Endothelial cell of umbilical vein (primary cell): ENCODE measurements around the gene DIABLO. TPM values are rescaled to one million over a fixed set of nuclear protein-coding genes. Genes with fewer than 3 reads are reported as not detected.

Source experiments
- BruUV-seq: library from RNA; stranded (reverse); fragments of 400-500 nt; replicated peaks from 2 replicates; lab custom pipeline; 2021; lab: Mats Ljungman, UMichigan
- CTCF ChIA-PET: fragments of 300-600, 350-600 bp; sonication (Branson Sonifier 250); formaldehyde crosslinking; loops from one replicate; lab custom pipeline; 2021; ENCODE audit warnings: antibody characterized with exemption, inconsistent platforms; lab: Charles Lee
- POLR2A ChIA-PET: fragments of 300-600, 350-600 bp; sonication (Branson Sonifier 250); formaldehyde crosslinking; loops from one replicate; lab custom pipeline; 2021; ENCODE audit warnings: antibody characterized with exemption, inconsistent platforms; lab: Charles Lee
- DNase-seq: peaks from one replicate; pipeline ENCODE4 v3.0.0-alpha.2; 2011; ENCODE audit warnings: low read depth, low spot score
- FAIRE-seq: peaks from 2 replicates; lab custom pipeline; 2011; peaks lifted over from hg19 to GRCh38; lab: Jason Lieb, UNC
- H2AFZ ChIP-seq: 2 replicates; pipeline ENCODE4 v1.6.0; 2012; ENCODE audit warnings: low read depth, low read length, control low read depth, inconsistent platforms
- H3K27ac ChIP-seq: 2 replicates; pipeline ENCODE4 v1.5.1; 2011; ENCODE audit warnings: low read depth, mild to moderate bottlenecking, control low read depth, low read length, moderate library complexity; ENCODE audit not compliant: insufficient read depth
- H3K27me3 ChIP-seq, 2 experiments: 2 replicates each; pipeline versions ENCODE4 v1.6.0 to v1.6.1; 2011; ENCODE audit warnings: low read length in 2 of 2, mixed read lengths in 1 of 2; ENCODE audit not compliant: control insufficient read depth in 2 of 2, insufficient read depth in 2 of 2
- H3K36me3 ChIP-seq, 2 experiments: 2 replicates in 1 of 2; 3 replicates in 1 of 2; pipeline ENCODE4 v1.5.1; 2011; ENCODE audit warnings: low read length in 2 of 2, mild to moderate bottlenecking in 1 of 2, moderate library complexity in 1 of 2; ENCODE audit not compliant: control insufficient read depth in 2 of 2, insufficient read depth in 2 of 2; ENCODE audit errors: extremely low read depth in 1 of 2
- H3K4me1 ChIP-seq: 3 replicates; pipeline ENCODE4 v1.5.1; 2011; ENCODE audit warnings: mild to moderate bottlenecking, low read length; ENCODE audit not compliant: control insufficient read depth, insufficient read depth; ENCODE audit errors: extremely low read depth
- H3K4me2 ChIP-seq: 2 replicates; pipeline ENCODE4 v1.6.1; 2011; ENCODE audit warnings: low read length, control low read depth, mixed read lengths; ENCODE audit not compliant: insufficient read depth
- H3K4me3 ChIP-seq, 3 experiments: fragments of 200-600 bp in 1 of 3; sonication (generic), shearing (Covaris generic) in 1 of 3; replicated peaks in 1 of 3; 2 replicates each; pipeline ENCODE4 v1.5.1; 2011 to 2016; ENCODE audit warnings: control low read depth in 3 of 3, low read length in 3 of 3, mild to moderate bottlenecking in 2 of 3, inconsistent platforms in 1 of 3, low read depth in 1 of 3, moderate library complexity in 1 of 3; ENCODE audit not compliant: insufficient read depth in 1 of 3
- H3K79me2 ChIP-seq: 2 replicates; pipeline ENCODE4 v1.6.0; 2012; ENCODE audit warnings: low read length, inconsistent platforms; ENCODE audit not compliant: control insufficient read depth, insufficient read depth
- H3K9ac ChIP-seq: replicated peaks from 2 replicates; pipeline ENCODE3; 2011; ENCODE audit warnings: low read length, control low read depth; ENCODE audit not compliant: insufficient read depth; ENCODE audit errors: extremely low read depth
- H3K9me1 ChIP-seq: replicated peaks from 3 replicates; pipeline ENCODE4 v1.6.0; 2011; ENCODE audit warnings: mild to moderate bottlenecking, low read length; ENCODE audit not compliant: control insufficient read depth, insufficient read depth; ENCODE audit errors: extremely low read depth
- H3K9me3 ChIP-seq: replicated peaks from 2 replicates; pipeline ENCODE4 v1.5.1; 2012; ENCODE audit warnings: low read length, inconsistent platforms; ENCODE audit not compliant: control insufficient read depth, insufficient read depth
- H4K20me1 ChIP-seq: replicated peaks from 2 replicates; pipeline ENCODE3; 2011; ENCODE audit warnings: mild to moderate bottlenecking, low read length; ENCODE audit not compliant: control insufficient read depth, insufficient read depth; ENCODE audit errors: extremely low read depth
- FOS ChIP-seq: IDR thresholded peaks from 2 replicates; pipeline ENCODE4 v1.6.1; 2011; ENCODE audit warnings: mild to moderate bottlenecking, low read length, moderate library complexity, borderline replicate concordance; ENCODE audit not compliant: insufficient read depth
- GATA2 ChIP-seq: IDR thresholded peaks from 2 replicates; pipeline ENCODE4 v1.7.0; 2011; ENCODE audit warnings: low read depth, mild to moderate bottlenecking, moderate library complexity, mixed read lengths, low read length; ENCODE audit not compliant: insufficient read length, insufficient read depth
- MYC ChIP-seq: IDR thresholded peaks from one replicate; pipeline ENCODE4 v1.6.1; 2011; ENCODE audit warnings: mild to moderate bottlenecking, low read depth, low read length
- POLR2A ChIP-seq: IDR thresholded peaks from 2 replicates; pipeline ENCODE4 v1.6.1; 2012; ENCODE audit warnings: low read depth, mild to moderate bottlenecking, control low read depth, low read length
- POLR2AphosphoS5 ChIP-seq: IDR thresholded peaks from 2 replicates; pipeline ENCODE4 v1.6.1; 2012; ENCODE audit warnings: low read depth, mild to moderate bottlenecking, control low read depth, low read length, moderate library complexity; ENCODE audit not compliant: insufficient read depth
- dilution Hi-C: fragments of 300-500 bp; cut with MboI; formaldehyde crosslinking; loops from one replicate; pipeline ENCODE4 v1.15.0; 2019; ENCODE audit warnings: low sequenced_read_pairs; ENCODE audit not compliant: extremely low pct_ligation_motif_present
- intact Hi-C: fragments of 100-400 bp; cut with micrococcal nuclease; formaldehyde crosslinking; loops from one replicate; pipeline ENCODE4 v1.10.0; 2022
- polyA plus RNA-seq, 4 experiments: library from polyadenylated mRNA; depleted of rRNA in 3 of 4; stranded (reverse) in 3 of 4; unstranded in 1 of 4; fragments of >200 nt; gene quantifications; 2 replicates each; pipeline versions ENCODE4 v1.2.1 to v1.2.3, GENCODE V29; 2011 to 2012; ENCODE audit warnings: missing spikeins in 1 of 4
- total RNA-seq: library from RNA; stranded (reverse); gene quantifications from 2 replicates; pipeline ENCODE4 v1.2.3, GENCODE V29; 2021
- TF ChIP-seq, protein P1 (sequence below), 2 donors: IDR thresholded peaks; 1 replicate in 1 of 2; 2 replicates in 1 of 2; pipeline ENCODE4 v1.5.1; 2011; ENCODE audit warnings: low read length in 2 of 2, mild to moderate bottlenecking in 2 of 2, moderate library complexity in 2 of 2, control low read depth in 1 of 2, inconsistent platforms in 1 of 2, low read depth in 1 of 2; ENCODE audit not compliant: insufficient read depth in 1 of 2; ENCODE audit errors: extremely low read depth in 1 of 2

The DIABLO gene
- total and polyA plus RNA-seq, 2 donors (not counting 3 experiments of a cell fraction or from before 2014, with no cell fraction given), result 49.9 to 55.4 TPM

DNA sequence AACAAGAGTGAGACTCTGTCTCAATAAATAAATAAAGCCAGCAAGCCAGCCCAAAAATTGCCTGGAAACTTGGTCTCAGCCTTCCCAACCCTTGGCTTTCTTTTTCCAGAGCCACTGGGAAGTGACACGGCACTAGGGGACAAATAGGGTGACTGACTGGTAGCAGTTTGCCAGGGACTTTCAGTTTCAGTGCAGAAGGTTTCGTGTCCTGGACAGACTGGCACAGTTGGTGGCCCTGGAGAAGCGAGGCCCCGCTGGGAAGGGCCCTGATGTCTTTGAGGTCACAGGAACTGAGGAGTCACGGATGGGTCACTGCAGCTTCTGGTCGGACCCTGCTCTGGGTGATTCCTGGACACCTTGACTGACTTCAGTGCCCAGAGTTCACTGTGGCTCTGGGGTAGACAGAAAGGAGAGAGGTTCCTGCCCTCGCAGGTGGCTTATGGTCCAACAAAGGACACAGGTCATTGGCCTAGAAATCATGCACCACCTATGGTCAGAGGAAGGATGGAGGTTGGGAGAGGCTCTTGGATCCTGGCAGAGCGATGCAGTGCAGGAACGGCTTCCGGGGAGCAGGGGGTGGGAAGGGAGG is 40.3 kb downstream of the DIABLO start:
- H3K79me2 ChIP-seq, result no peaks in the 10 kb centered on the region
- DNase-seq (no peak), FAIRE-seq (no peak)
- H3K4me2 ChIP-seq, result no peak overlapping the region
- H3K9ac ChIP-seq, result no peak overlapping the region
- no TSS peak for BruUV-seq
- H3K4me3 ChIP-seq, result no peak overlapping the region
- no peak overlapping the region for H3K27ac ChIP-seq
- TF ChIP-seq MYC (no peak), POLR2A (no peak), GATA2 (no peak), FOS (no peak), POLR2AphosphoS5 (no peak)
- TF ChIP-seq, protein P1, sequence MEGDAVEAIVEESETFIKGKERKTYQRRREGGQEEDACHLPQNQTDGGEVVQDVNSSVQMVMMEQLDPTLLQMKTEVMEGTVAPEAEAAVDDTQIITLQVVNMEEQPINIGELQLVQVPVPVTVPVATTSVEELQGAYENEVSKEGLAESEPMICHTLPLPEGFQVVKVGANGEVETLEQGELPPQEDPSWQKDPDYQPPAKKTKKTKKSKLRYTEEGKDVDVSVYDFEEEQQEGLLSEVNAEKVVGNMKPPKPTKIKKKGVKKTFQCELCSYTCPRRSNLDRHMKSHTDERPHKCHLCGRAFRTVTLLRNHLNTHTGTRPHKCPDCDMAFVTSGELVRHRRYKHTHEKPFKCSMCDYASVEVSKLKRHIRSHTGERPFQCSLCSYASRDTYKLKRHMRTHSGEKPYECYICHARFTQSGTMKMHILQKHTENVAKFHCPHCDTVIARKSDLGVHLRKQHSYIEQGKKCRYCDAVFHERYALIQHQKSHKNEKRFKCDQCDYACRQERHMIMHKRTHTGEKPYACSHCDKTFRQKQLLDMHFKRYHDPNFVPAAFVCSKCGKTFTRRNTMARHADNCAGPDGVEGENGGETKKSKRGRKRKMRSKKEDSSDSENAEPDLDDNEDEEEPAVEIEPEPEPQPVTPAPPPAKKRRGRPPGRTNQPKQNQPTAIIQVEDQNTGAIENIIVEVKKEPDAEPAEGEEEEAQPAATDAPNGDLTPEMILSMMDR (IDR thresholded peaks at IDR 0.05; ENCODE audit: extremely low read depth in 1 of 2, insufficient read depth in 1 of 2, low read depth in 1 of 2, low read length in 2 of 2), result no peak
- H3K27me3 ChIP-seq, result no peaks in the 10 kb centered on the region
- no peaks in the 10 kb centered on the region for H3K4me1 ChIP-seq
- ChIA-PET POLR2A (no interaction called here), CTCF (no interaction called here)
- no peaks in the 10 kb centered on the region for H3K36me3 ChIP-seq
- no peaks in the 10 kb centered on the region for H4K20me1 ChIP-seq
- intact Hi-C loops (no loop called here), dilution Hi-C loops (no loop called here)
- no peaks in the 10 kb centered on the region for H3K9me1 ChIP-seq
- no peaks in the 10 kb centered on the region for H3K9me3 ChIP-seq
- no peak overlapping the region for H2AFZ ChIP-seq
